Smooth muscle cell (in vitro differentiated cells): ENCODE measurements around the gene LCN6. TPM values are rescaled to one million over a fixed set of nuclear protein-coding genes. Genes with fewer than 3 reads are reported as not detected.

Experiments used
- DNase-seq: peaks from one replicate; lab custom pipeline; 2025; ENCODE audit not compliant: unreplicated experiment; lab: John Stamatoyannopoulos, UW
- H2AFZ ChIP-seq: fragments of 200-600 bp; sonication (generic); 2 replicates; pipeline ENCODE4 v1.6.0; 2016; ENCODE audit warnings: antibody characterized with exemption, low read depth, mild to moderate bottlenecking
- H3F3A ChIP-seq: fragments of 200-600 bp; sonication (generic); 2 replicates; pipeline ENCODE4 v1.6.0; 2017; ENCODE audit warnings: antibody characterized with exemption, low read depth
- H3K27ac ChIP-seq: fragments of 200-600 bp; sonication (generic); 2 replicates; pipeline ENCODE4 v1.5.1; 2016; ENCODE audit warnings: low read depth, mild to moderate bottlenecking
- H3K27me3 ChIP-seq: fragments of 200-600 bp; sonication (generic); 2 replicates; pipeline ENCODE4 v1.6.1; 2016; ENCODE audit warnings: low read depth, mild to moderate bottlenecking
- H3K36me3 ChIP-seq: fragments of 200-600 bp; sonication (generic); 2 replicates; pipeline ENCODE4 v1.5.1; 2016; ENCODE audit warnings: low read depth
- H3K4me1 ChIP-seq: fragments of 200-600 bp; sonication (generic); 2 replicates; pipeline ENCODE4 v1.5.1; 2016; ENCODE audit warnings: low read depth
- H3K4me2 ChIP-seq: fragments of 200-600 bp; sonication (generic); 2 replicates; pipeline ENCODE4 v1.6.0; 2016; ENCODE audit warnings: mild to moderate bottlenecking
- H3K4me3 ChIP-seq: fragments of 200-600 bp; sonication (generic); 2 replicates; pipeline ENCODE4 v1.5.1; 2016; ENCODE audit warnings: mild to moderate bottlenecking
- H3K79me2 ChIP-seq: fragments of 200-600 bp; sonication (generic); 2 replicates; pipeline ENCODE4 v1.6.0; 2016; ENCODE audit warnings: low read depth, mild to moderate bottlenecking
- H3K9ac ChIP-seq: fragments of 200-600 bp; sonication (generic); 2 replicates; pipeline ENCODE4 v1.6.0; 2016; ENCODE audit warnings: low read depth
- H3K9me3 ChIP-seq: fragments of 200-600 bp; sonication (generic); replicated peaks from 2 replicates; pipeline ENCODE4 v1.5.1; 2016; ENCODE audit warnings: low read depth
- H4K20me1 ChIP-seq: fragments of 200-600 bp; sonication (generic); 2 replicates; pipeline ENCODE4 v1.6.0; 2016; ENCODE audit warnings: low read depth
- CTCF ChIP-seq: fragments of 200-600 bp; sonication (generic); IDR thresholded peaks from 2 replicates; pipeline ENCODE4 v1.5.1; 2017; ENCODE audit warnings: borderline replicate concordance, mild to moderate bottlenecking, antibody characterized with exemption; ENCODE audit not compliant: insufficient read depth, poor library complexity, severe bottlenecking
- WGBS: methylation state at CpG from one replicate; pipeline ENCODE4 v1.1.7; 2016; ENCODE audit warnings: low lambda C conversion rate; 5-methylcytosine and 5-hydroxymethylcytosine counted together
- polyA plus RNA-seq: library from polyadenylated mRNA; unstranded; fragments of >200 nt; fragmentation: Nextera tagmentation; extraction: Ambion mirVana; gene quantifications from 2 replicates; pipeline ENCODE4 v1.2.1, GENCODE V29; 2016
- total RNA-seq: library from RNA; depleted of rRNA; stranded (reverse); fragments of >200 nt; gene quantifications from 2 replicates; pipeline ENCODE4 v1.2.3, GENCODE V29; 2014

The LCN6 gene
- total and polyA plus RNA-seq, 2 experiments from 2014 or later = not detected

DNA sequence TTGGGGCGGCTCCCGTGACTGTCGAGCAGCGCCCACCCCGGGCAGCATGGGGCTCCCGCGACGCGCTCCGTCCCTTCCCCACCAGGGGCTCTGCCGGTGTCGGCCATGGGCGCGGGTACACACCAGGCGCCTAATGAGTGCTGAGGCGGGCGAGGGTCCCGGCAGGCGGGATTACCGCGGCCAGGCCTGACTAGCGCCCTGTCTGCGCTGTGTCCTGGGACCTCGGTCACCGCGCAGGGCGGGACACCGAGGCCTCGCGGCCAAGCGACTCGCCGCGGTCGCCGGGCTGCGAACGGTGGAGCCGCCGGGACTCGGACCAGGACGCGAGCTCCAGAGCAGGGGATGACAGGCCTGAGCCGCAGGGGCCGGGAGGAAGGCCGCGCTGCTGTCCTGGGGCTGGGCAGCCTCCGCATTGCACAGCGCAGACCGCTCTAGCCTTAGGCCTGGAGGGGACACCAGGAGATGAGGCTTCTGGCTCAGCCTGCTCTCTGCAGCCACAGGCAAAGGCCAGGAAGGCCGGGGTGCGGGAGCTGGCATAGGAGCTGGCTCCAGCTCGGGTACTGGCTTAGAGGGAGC is 19.7 kb downstream of the LCN6 start:
- 4% methylated on average over 45 of the region's 53 CpGs for WGBS
- Histone ChIP-seq H3K4me2 (peak overlapping the region; percentile 97), H3K4me1 (peaks cover 17% of the 10 kb centered on the region), H4K20me1 (peaks cover 56% of the 10 kb centered on the region), H3K27me3 (no peaks in the 10 kb centered on the region), H3K4me3 (peak overlapping the region; percentile 98), H3K27ac (no peak overlapping the region), H3K9me3 (no peaks in the 10 kb centered on the region), H3K79me2 (peaks cover 36% of the 10 kb centered on the region), H3F3A (no peaks in the 10 kb centered on the region), H2AFZ (peak overlapping the region; percentile 85), H3K36me3 (no peaks in the 10 kb centered on the region), H3K9ac (peak overlapping the region; percentile 68)
- DNase-seq = peak; percentile 39
- TF ChIP-seq CTCF = no peak

- peak; percentile 95 for TF ChIP-seq CTCF
- Histone ChIP-seq H2AFZ (peak overlapping the region; percentile 85), H3K9ac (peak overlapping the region; percentile 92), H3K36me3 (no peaks in the 10 kb centered on the region), H3F3A (no peaks in the 10 kb centered on the region), H3K27me3 (no peaks in the 10 kb centered on the region), H3K4me1 (peaks cover 17% of the 10 kb centered on the region), H4K20me1 (peaks cover 61% of the 10 kb centered on the region), H3K27ac (no peak overlapping the region), H3K9me3 (no peaks in the 10 kb centered on the region), H3K79me2 (peaks cover 36% of the 10 kb centered on the region), H3K4me2 (peak overlapping the region; percentile 97), H3K4me3 (peak overlapping the region; percentile 98)
- WGBS = 5% methylated on average over 36 of the region's 66 CpGs
- peak; percentile 89 for DNase-seq
Measured at GRCh38 chr9:136728080-136728547, 20.2 kb downstream of the LCN6 start.

DNA sequence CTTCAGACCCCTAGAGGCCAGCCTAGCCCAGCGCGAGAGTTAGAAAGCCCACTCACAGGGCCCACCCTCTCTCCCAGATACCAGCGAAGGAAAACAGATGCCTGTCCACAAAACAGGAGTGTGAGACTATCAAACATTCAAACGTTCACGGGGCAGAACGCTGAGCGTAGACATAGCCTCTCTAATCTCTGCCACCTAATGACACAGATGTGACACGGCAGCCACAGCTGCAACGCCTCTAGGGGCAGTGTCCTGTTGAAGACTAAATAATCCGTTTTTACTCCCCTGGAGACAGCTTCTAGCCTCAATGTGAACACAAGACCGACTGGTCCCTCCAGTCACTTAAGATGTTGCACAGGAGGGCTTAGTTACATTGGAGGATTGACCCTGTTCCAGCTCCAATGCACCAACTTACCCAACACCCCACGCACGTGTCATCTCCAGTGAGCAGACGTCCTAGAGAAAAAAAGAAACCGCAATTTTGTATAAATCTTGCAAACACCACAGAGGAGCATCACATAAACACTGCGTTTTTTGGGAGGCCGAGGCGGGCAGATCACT is 21.6 kb downstream of the LCN6 start:
- Histone ChIP-seq H3K27me3 (no peaks in the 10 kb centered on the region), H3K27ac (peak overlapping the region; percentile 63), H3K9ac (no peak overlapping the region), H3F3A (no peaks in the 10 kb centered on the region), H3K4me3 (peak overlapping the region; percentile 98), H4K20me1 (peaks cover 75% of the 10 kb centered on the region), H3K9me3 (no peaks in the 10 kb centered on the region), H2AFZ (no peak overlapping the region), H3K36me3 (no peaks in the 10 kb centered on the region), H3K4me1 (peaks cover 17% of the 10 kb centered on the region), H3K79me2 (peaks cover 36% of the 10 kb centered on the region), H3K4me2 (peak overlapping the region; percentile 97)
- TF ChIP-seq CTCF = peak; percentile 38
- no peak for DNase-seq
- 23% methylated on average over 18 of the region's 18 CpGs for WGBS

DNA sequence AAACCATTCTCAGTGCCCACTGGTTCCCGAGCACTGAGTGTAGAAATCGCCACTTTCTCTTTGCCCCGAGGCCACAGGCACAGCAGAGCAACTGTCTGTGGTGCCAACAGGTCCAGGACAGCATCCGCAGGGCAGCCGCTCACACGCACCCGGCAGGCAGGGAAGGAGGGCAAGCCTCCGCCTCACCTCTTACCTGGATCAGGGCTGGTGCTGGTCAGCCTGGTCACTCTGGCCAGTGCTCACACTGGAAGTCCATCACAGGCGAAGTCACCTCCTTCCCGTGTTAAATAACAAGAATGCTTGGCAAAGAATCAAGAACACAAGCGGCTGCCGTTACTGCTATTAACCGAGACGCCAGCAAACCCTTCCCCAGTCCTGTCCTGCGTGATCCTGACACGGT is 22.2 kb downstream of the LCN6 start:
- peaks cover 75% of the 10 kb centered on the region for H4K20me1 ChIP-seq
- H3K4me1 ChIP-seq = peaks cover 17% of the 10 kb centered on the region
- peaks cover 36% of the 10 kb centered on the region for H3K79me2 ChIP-seq
- peak overlapping the region; percentile 97 for H3K4me2 ChIP-seq
- H3K4me3 ChIP-seq = peak overlapping the region; percentile 98
- no peak overlapping the region for H3K9ac ChIP-seq
- H3K9me3 ChIP-seq = no peaks in the 10 kb centered on the region
- H3K36me3 ChIP-seq = no peaks in the 10 kb centered on the region
- TF ChIP-seq CTCF = no peak
- no peak for DNase-seq
- H3K27me3 ChIP-seq = no peaks in the 10 kb centered on the region
- H3K27ac ChIP-seq = peak overlapping the region; percentile 63
- no peak overlapping the region for H2AFZ ChIP-seq
- WGBS = 70% methylated on average over 16 of the region's 16 CpGs
- no peaks in the 10 kb centered on the region for H3F3A ChIP-seq
